Activated effector memory CD4-positive, alpha-beta T cell treated with anti-CD3 and anti-CD28 coated beads, Interleukin-2, amount 50 U/mL, for 16 hours (primary cell): Measurements from ENCODE around the gene ARID3A.
"Not testable (repeated sequence)": the region's sequence is repeated elsewhere in the genome, so short reads cannot be mapped to it uniquely, and the experiment has no call there.

Experiments used
- DNase-seq: peaks from one replicate; pipeline ENCODE4 v3.0.0-alpha.2; 2020

The ARID3A gene, protein sequence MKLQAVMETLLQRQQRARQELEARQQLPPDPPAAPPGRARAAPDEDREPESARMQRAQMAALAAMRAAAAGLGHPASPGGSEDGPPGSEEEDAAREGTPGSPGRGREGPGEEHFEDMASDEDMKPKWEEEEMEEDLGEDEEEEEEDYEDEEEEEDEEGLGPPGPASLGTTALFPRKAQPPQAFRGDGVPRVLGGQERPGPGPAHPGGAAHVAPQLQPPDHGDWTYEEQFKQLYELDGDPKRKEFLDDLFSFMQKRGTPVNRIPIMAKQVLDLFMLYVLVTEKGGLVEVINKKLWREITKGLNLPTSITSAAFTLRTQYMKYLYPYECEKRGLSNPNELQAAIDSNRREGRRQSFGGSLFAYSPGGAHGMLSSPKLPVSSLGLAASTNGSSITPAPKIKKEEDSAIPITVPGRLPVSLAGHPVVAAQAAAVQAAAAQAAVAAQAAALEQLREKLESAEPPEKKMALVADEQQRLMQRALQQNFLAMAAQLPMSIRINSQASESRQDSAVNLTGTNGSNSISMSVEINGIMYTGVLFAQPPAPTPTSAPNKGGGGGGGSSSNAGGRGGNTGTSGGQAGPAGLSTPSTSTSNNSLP

DNA sequence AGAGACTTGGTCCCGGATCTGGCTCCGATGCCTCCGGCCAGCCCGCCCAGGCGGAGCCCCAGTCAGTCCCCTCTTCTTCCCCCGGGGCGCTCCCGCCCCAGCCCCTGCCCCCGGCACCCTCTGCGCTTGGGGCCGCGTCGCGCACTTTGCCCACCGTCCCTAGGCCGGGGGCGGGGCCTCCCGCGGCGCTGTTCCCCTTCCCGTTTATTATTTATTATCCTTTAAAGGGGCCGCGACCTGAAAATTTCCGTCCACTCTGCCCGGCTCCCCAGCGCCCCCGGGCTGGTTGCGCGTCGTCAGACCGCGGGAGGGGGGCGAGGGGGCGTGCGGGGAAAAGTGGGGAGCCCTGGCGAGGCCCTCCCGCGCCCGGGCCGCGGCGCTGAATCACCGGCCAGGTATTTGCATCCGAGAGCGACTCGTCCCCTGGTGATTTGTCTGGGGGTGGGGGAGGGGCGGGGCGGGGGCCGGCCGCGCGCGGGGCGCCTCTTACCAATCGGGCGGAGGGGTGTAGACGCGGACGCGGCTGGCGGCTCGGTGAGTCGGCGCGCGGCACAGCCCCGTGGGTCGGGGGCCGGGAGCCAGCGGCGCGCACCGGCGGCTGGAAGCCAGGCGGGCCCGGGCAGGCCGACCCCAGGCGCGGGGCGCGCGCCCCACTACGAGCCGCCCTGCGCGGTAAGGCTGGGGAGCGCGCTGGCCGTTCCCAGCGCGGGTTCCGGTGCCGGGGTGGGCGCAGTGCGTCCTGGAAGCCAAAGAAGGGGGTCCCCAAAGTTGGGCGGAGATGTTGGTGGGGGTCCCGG lies at the start of gene ARID3A:
Gene ARID3A, plus strand, starts transcription at position 510 of the 797 bp plus-strand sequence. CDS start 3,494 bp downstream, outside the sequence.
- peak; percentile 91 for DNase-seq

DNA sequence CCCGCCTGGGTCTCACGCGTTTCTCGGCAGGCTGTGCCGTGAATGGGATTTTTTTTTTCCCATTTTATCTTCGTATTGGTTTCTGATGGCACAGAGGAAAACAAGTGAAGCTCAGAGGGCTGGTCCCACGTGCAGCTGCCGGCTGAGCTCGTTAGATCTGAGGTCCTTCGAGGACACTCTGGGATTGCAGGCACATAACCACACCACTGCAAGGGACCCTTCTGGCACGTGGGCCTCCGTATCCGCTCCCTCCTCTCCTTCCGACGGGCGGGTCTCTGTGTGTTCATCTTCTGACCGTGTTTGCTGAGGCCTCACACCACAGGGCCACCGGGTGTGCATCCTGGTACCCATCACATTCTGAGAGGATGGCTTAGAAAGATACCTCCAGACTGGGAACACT lies 49.7 kb upstream of the ARID3A start:
- no peak for DNase-seq

DNA sequence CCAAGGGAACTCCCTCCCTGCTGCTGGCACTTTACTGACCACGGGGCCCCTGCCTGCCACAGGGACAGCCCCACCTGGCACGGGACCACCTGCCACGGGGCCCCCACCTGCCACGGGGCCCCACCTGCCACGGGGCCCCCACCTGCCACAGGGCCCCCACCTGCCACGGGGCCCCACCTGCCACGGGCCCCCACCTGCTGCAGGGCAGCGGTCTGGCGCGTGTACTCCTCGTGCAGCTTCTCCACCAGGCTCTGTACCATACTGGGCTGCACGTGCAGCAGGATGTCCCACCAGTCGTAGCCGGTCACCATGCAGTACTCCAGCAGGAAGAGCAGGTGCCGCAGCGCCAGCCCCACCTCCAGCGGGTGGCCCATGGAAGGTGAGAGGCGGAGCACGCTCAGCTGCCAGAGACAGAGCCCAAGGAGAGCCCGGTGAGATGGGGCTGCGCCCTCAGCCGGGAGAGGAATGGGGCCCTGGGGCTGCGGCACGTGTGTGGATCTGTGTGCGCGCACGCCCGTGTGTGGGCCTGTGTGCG lies 49.0 kb upstream of the ARID3A start:
- DNase-seq = no peak

DNA sequence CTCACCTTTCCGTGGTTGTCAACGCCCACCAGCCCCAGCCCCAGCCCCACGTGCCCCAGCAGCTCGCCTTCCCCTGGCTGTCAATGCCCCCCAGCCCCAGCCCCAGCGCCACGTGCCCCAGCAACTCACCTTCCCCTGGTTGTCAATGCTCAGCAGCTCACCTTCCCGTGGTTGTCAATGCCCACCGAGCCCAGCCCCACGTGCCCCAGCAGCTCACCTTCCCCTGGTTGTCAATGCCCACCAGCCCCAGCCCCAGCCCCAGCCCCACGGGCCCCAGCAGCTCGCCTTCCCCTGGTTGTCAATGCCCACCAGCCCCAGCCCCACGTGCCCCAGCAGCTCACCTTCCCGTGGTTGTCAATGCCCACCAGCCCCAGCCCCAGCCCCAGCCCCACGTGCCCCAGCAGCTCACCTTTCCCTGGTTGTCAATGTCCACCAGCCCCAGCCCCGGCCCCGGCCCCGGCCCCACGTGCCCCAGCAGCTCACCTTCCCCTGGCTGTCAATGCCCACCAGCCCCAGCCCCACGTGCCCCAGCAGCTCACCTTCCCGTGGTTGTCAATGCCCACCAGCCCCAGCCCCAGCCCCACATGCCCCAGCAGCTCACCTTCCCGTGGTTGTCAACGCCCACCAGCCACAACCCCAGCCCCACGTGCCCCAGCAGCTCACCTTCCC lies 47.7 kb upstream of the ARID3A start:
- DNase-seq = not testable (repeated sequence)

DNA sequence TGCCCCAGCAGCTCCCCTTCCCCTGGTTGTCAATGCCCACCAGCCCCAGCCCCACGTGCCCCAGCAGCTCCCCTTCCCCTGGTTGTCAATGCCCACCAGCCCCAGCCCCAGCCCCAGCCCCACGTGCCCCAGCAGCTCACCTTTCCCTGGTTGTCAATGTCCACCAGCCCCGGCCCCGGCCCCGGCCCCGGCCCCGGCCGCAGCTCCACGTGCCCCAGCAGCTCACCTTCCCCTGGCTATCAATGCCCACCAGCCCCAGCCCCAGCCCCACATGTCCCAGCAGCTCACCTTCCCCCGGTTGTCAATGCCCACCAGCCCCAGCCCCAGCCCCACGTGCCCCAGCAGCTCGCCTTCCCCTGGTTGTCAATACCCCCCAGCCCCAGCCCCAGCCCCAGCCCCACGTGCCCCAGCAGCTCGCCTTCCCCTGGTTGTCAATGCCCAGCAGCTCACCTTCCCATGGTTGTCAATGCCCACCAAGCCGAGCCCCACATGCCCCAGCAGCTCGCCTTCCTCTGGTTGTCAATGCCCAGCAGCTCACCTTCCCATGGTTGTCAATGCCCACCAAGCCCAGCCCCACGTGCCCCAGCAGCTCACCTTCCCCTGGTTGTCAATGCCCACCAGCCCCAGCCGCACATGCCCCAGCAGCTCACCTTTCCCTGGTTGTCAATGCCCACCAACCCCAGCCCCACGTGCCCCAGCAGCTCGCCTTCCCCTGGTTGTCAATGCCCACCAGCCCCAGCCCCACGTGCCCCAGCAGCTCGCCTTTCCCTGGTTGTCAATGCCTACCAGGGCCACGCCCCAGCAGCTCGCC lies 46.9 kb upstream of the ARID3A start:
- DNase-seq = not testable (repeated sequence)

DNA sequence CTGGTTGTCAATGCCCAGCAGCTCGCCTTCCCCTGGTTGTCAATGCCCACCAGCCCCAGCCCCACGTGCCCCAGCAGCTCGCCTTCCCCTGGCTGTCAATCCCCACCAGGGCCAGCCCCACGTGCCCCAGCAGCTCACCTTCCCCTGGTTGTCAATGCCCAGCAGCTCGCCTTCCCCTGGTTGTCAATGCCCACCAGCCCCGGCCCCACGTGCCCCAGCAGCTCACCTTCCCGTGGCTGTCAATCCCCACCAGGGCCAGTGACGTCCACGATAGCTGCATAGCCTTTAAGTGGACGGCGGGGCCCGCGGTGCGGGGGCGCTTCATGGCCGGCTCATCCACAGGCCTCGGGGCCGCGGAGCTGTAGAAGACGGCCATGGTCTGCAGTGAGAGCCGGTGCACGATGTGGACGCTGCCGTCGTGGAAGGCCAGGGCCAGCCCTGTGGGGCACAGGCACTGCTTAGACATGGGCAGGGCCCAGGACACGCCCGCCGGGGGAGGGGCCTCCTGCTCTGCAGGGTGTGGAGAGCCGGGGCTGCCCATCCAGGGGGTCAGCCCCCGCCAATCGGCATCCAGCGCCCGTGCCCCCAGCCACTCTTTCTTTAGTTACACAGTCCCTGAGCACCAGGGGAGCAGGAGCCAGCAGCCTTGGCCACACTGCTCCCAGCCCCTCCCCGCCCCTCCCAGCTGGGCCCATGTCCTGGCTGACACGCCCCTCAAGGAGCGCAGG lies 46.0 kb upstream of the ARID3A start:
- no peak for DNase-seq

DNA sequence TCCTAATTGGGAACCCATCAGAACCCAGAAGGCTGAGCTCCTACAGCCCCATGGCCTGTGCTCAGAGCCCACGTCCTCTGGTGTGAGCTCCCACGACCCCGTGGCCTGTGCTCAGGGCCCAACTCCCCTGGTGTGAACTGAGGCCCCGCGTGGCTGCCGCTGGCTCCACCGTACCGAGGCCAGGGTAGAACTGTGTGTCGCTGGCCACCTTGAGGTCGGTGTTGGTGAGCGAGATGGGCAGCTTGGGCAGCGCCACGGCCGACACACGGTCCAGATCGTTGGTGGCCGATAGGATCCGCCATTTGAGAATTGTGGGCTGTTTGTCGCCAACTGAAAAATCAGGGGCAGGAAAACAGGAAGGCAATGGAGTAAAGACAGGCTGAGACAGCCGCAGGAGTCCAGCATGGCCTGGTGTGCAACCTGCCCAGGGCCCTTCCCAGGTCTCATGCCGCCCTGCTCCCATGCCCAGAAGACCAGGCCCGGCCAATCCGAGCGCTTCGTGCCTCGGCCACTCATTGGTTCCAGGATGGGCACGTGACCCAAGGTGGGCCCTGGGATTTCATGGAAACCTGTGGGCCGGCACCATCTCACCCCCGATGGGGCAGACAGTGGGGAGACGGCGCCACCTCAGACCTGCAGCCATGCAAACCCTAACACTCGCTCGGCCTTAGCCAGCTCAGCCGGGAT lies 44.3 kb upstream of the ARID3A start:
- DNase-seq = no peak

DNA sequence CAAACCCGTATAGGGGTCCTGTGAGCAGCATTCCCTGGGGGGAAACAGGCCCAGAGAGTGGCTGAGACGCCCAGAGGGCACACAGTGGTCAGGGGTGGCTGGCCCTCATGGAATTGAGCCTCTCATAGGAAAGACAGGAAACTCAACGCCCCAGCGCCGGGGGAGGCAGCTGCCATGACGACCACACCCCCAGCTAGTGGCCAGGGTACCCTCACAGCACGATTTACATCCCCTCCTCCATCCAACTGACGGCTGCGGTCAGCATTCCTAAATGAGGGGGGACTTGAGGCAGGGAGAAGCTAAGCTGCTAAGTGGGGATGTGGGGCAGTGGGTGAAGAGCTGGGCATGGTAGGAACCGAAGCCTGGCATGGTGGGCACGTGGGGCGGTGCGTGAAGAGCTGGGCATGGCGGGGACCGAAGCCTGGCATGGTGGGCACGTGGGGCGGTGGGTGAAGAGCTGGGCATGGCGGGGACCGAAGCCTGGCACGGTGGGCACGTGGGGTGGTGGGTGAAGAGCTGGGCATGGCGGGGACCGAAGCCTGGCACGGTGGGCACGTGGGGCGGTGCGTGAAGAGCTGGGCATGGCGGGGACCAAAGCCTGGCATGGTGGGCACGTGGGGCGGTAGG lies 42.9 kb upstream of the ARID3A start:
- DNase-seq = no peak

DNA sequence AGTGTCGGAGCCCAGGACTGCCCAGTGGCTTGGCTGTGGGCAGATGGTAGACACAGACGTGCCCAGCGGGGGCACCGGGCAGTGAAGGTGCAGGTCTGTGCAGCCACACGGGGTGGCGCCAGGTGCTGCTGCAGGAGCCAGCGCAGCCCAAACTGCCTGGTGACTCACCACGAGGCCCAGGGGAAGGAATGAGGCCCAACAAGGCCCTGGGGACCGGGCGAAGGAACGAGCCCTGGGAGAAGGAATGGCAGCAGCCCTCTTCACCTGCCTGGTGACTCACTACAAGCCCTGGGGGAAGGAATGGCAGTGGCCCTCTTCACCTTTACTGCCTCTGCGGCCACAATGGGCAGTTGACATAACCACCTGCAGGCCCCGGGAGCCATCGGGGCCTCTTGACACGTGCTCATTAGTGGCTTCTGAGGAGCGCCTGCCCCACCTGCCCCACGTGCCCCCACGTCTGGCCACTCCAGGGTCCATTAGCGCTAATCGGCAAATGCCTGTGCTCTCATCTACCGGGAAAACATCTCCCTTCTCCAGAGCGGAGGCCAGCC lies 42.1 kb upstream of the ARID3A start:
- DNase-seq = no peak

DNA sequence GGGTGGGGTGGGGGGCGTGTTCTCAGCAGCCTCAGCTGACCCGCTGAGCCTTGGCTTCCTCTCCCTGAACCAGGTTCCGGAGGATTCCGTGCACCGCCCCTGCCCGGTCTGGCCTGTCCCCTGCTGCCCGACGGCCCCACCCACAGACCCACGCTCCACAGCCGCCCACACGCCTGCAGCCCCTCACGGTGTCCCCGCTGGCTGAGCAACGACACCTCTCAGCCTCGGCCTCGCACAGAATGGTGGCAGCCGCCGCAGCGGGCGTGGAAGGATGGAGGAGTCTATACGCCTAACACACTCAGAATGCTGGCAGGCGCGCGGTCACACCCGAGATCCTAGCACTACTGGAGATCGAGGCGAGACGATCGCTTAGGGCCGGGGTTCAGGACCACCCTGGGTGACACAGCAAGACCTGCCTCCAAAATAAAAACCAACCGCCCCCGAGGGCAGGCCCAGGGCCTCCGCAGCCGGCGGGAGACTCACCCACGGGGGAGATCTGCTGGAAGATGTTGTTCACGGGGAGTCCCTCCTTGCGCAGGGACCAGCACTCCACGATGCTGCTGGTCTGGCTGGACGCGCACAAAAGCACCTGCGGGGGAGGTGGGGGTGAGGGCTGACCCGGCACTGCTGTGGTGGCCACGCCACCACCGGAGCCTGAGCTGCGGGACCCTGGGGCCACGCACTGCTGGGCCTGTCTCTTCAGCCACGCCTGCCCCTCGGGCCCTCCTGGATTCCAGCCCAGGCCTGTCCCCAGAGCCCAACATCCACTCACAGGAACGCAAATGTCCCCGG lies 41.2 kb upstream of the ARID3A start:
- no peak for DNase-seq

DNA sequence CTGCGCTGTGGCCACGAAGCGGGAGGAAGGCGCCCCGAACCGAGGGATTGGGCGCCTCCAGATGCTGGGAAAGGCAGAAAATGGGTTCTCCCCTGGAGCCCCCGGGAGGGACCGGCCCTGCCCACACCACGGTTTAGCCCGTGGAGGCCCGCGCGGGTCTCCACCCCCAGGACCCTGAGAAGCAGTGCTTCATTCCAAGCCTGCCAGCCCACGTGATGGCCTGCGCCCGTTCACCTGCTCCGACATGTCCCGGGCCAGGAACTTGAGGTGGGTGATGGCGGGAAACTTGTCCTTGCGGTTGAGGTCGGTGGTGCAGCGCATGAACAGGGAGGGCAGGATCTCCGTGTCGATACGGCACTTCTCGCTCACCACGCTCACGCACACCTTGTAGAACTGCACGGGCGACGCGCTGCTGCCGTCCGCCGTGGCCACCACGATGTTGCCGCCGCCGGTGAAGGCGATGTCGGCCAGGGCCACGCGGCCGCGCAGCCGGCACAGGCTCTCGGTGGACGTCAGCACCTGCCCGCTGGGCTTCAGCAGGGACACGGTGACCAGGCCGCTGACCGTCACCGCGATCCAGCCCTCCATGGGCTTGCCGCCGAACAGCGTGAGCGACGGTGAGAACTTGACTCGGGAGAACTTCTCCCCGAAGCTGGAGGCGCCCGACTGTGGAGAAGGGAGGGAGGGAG lies 40.2 kb upstream of the ARID3A start:
- DNase-seq = no peak

DNA sequence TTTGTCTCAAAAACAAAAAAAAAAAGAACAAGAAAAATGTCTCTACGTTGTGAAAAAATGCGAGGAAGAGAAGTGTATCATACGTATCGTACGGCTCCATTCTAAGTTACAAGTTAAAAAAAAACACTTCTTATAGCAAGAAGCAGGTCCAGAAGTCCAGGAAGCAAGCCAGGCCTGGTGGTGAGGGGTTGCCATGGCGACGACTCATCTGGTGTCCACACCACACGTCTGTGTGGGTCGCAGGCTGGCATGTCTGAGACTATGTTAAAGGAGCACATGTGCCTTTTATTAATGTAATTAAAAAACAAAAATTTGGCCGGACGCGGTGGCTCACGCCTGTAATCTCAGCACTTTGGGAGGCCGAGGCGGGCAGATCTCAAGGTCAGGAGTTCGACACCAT lies 38.8 kb upstream of the ARID3A start:
- DNase-seq = no peak

DNA sequence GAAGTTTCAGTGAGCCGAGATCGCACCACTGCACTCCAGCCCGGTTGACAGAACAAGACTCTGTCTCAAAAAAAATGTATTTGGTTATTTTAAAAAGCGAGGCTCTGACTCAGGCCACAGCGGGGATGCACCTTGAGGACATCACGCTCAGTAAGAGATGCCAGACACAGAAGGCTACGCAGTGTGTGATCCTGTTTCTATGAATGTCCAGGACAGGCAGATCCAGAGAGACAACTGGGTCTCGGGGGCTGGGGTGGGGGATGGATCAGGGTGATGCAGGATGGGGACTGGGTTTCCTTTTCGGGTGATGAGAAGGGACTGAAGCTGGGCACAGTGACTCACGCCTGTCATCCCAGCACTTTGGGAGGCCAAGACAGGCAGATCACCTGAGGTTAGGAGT lies 38.2 kb upstream of the ARID3A start:
- no peak for DNase-seq

DNA sequence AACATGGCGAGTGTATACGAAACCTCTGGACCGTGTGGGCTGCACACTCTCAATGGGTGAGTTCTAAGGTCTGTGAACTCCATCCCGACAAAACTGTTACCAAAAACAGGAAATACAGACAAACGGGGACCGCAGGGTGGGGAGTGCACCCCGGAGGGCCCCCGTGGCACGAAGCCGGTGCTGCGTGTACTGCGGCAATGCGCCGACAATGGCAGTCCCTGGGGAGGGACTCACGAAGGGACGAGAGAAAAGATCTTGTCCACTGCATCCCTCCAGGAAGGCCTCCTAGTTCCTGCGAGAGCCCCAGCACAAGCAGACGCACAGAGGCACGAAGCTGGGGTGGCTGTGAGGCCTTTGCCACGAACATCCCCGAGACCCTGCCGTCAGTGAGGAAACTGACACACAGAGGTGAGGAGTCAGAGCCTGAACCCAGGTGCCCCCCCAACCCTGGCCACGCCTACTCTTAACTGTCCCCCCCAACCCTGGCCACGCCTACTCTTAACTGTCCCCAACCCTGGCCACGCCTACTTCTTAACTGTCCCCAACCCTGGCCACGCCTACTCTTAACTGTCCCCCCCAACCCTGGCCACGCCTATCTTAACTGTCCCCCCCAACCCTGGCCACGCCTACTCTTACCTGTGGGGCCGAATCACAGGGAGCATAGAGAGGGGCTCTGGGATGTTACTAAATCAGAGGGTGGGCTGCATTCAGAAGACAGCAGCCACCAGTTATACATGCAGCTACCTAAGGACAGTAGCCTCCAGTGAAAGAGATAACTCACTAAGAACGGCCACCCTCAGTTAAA lies 37.1 kb upstream of the ARID3A start:
- DNase-seq = peak; percentile 85

DNA sequence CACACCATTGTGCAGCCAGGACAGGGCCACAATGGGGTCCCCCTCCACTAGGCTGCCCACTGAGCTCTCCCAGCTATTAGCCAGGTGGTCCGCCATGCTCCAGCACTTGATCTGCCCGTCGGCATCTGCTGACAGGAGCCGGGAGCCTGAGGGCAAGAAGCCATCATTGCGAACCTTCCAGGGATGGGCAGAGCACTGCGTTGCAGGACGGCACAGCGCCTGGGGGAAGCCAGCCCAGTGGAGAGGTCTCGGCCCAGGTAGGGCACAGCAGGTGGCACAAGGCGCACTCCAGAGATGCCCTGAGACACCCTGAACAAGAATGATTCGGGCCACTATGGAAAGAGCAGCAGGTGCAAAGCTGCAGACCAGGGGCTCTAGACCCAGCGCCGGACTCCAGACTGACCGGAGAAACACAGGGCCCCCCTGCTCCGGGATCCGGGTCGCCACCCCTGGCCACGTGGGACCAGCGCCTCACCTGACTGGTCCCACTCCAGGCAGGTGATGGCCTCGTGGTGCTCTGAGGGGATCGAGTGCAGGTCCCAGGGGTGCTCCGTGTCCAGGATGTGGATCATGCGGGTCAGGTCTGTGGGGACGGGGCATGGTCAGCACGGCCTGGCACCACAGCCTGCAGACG lies 36.1 kb upstream of the ARID3A start:
- no peak for DNase-seq

DNA sequence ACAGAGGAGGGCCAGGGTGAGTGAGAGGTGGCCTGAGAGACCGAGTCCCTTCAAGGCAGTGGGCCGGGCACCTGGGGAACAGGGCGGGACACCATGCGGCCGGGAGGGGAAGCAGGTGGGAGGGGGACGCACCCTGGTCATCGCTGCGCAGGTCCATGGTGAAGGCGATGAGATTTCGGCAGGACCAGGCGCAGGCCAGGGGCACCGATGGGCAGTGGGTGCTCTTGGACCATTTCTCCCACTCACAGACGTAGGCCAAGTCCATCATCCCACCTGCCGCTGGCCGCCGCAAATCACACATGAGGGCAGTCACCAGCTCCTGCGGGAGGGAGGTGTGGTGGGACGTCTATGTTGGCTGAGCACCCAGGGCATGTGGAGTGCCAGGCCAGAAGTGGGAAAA lies 35.0 kb upstream of the ARID3A start:
- DNase-seq = no peak
